ENCODE measurements around the gene SBSN.
"Not testable (repeated sequence)": the region's sequence is repeated elsewhere in the genome, so short reads cannot be mapped to it uniquely, and the experiment has no call there.

The SBSN gene

GRCh38 chr19:35501684-35502083 is 26.4 kb downstream of the SBSN start:
- DNase-seq, result no peak

- DNase-seq, result no peak
These were observed 27.5 kb downstream of the SBSN start for GRCh38 chr19:35500611-35501010.

GRCh38 chr19:35498984-35499527 is 29.1 kb downstream of the SBSN start:
- DNase-seq, result no peak

- DNase-seq, result no peak
These were observed 29.9 kb downstream of the SBSN start for GRCh38 chr19:35498220-35498619.

GRCh38 chr19:35497406-35497805 is 30.7 kb downstream of the SBSN start:
- no peak for DNase-seq

GRCh38 chr19:35495107-35496064 is 32.7 kb downstream of the SBSN start:
- no peak for DNase-seq

- DNase-seq, result no peak
These were observed 34.1 kb downstream of the SBSN start for GRCh38 chr19:35493971-35494370.

GRCh38 chr19:35491836-35492360 is 36.2 kb downstream of the SBSN start:
- DNase-seq, result no peak

- DNase-seq, result no peak
These were observed 37.7 kb downstream of the SBSN start, which contains the start of gene KRTDAP for GRCh38 chr19:35490364-35490763. Gene KRTDAP (minus strand): TSS chr19:35490464. CDS start chr19:35490442, 22 bp downstream.

- no peak for DNase-seq
These were observed 39.4 kb downstream of the SBSN start for GRCh38 chr19:35488677-35489076.

GRCh38 chr19:35487656-35488182 is 40.4 kb downstream of the SBSN start:
- DNase-seq, result no peak

- no peak for DNase-seq
These were observed 41.8 kb downstream of the SBSN start for GRCh38 chr19:35486268-35486708.

GRCh38 chr19:35484252-35485036 is 43.7 kb downstream of the SBSN start:
- no peak for DNase-seq

GRCh38 chr19:35483089-35483488 is 45.0 kb downstream of the SBSN start:
- DNase-seq, result no peak

GRCh38 chr19:35478794-35479677 is 49.1 kb downstream of the SBSN start:
- no peak for DNase-seq

- DNase-seq, result no peak
These were observed 52.0 kb downstream of the SBSN start for GRCh38 chr19:35476149-35476548.

- not testable (repeated sequence) for DNase-seq
These were observed 53.5 kb downstream of the SBSN start for GRCh38 chr19:35474594-35474993.

GRCh38 chr19:35474104-35474503 is 54.0 kb downstream of the SBSN start:
- no peak for DNase-seq
